ENCODE data around the gene FOXL3. TPM values are rescaled to one million over a fixed set of nuclear protein-coding genes. Genes with fewer than 3 reads are reported as not detected.

The FOXL3 gene
- total RNA-seq, 1 donor from 2014 or later: not detected

DNA sequence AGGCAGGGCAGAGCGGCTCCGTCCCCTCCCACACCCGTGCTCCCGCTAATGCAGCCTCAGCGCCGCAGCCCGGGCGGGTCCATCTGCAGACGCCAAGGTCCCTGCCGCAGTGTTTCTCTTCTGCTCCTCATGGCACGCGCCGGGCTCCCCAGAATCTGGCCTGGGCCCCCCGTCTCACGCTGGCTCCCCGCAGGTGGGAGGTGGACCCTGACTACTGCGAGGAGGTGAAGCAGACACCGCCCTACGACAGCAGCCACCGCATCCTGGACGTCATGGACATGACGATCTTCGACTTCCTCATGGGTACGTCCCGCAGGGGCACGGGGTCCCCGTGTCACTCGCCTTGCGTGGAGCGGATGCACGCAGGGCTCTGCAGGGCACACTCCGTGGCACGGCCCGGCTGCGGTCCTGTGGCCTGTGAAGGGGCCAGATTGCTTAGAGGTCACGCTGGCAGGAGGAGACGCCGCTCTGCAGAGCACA, 33.5 kb upstream of the FOXL3 start:
- Mint-ChIP-seq H3K36me3 (ENCODE audit: low read depth) (peaks cover 19% of the 10 kb centered on the region), H3K4me3 (ENCODE audit: unreplicated experiment) (no peak overlapping the region), H3K4me1 (ENCODE audit: low read depth) (no peaks in the 10 kb centered on the region), H3K27me3 (ENCODE audit: low read depth) (no peaks in the 10 kb centered on the region), H3K27ac (ENCODE audit: unreplicated experiment) (no peak overlapping the region), H3K9me3 (ENCODE audit: low read depth) (no peaks in the 10 kb centered on the region)
- peak; percentile 91 for DNase-seq (ENCODE audit: low spot score)
- TF ChIP-seq, protein P1, sequence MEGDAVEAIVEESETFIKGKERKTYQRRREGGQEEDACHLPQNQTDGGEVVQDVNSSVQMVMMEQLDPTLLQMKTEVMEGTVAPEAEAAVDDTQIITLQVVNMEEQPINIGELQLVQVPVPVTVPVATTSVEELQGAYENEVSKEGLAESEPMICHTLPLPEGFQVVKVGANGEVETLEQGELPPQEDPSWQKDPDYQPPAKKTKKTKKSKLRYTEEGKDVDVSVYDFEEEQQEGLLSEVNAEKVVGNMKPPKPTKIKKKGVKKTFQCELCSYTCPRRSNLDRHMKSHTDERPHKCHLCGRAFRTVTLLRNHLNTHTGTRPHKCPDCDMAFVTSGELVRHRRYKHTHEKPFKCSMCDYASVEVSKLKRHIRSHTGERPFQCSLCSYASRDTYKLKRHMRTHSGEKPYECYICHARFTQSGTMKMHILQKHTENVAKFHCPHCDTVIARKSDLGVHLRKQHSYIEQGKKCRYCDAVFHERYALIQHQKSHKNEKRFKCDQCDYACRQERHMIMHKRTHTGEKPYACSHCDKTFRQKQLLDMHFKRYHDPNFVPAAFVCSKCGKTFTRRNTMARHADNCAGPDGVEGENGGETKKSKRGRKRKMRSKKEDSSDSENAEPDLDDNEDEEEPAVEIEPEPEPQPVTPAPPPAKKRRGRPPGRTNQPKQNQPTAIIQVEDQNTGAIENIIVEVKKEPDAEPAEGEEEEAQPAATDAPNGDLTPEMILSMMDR (IDR thresholded peaks at IDR 0.05): no peak

DNA sequence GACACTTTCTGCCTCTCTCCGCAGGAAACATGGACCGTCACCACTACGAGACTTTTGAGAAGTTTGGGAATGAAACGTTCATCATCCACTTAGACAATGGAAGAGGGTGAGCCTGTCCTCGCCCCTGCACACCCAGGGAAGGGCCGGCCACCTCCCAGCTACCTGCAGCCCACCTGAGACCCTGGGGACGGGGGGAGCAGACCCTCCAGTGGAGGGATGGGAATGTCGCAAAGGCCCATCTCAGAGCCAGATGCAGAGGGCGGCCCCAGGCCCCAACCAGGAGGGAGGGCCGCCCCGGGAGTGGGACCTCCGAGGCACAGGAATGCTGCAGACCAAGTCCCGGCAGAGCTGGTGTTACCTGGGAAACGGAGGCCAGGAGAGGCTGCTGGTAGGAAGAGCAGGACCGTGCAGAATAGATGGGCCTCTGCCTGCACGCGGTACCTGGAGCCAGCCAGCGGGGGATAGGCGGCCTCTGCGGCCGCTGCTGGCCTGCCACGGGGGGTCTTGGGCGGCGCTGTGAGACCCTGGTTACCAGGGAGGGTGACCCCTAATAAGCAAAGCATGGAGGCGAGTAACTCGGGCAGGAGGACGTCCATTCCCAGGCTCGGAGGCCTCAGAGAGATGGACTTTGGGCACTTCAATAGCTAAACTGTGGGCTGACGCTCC, 32.9 kb upstream of the FOXL3 start:
- peaks cover 24% of the 10 kb centered on the region for H3K36me3 Mint-ChIP-seq (ENCODE audit: low read depth)
- no peaks in the 10 kb centered on the region for H3K4me1 Mint-ChIP-seq (ENCODE audit: low read depth)
- TF ChIP-seq, protein P1 (IDR thresholded peaks at IDR 0.05): no peak
- peak; percentile 68 for DNase-seq (ENCODE audit: low spot score)
- H3K27me3 Mint-ChIP-seq (ENCODE audit: low read depth): no peaks in the 10 kb centered on the region
- H3K4me3 Mint-ChIP-seq (ENCODE audit: unreplicated experiment): no peak overlapping the region
- H3K27ac Mint-ChIP-seq (ENCODE audit: unreplicated experiment): no peak overlapping the region
- peaks cover 4% of the 10 kb centered on the region for H3K9me3 Mint-ChIP-seq (ENCODE audit: low read depth)

DNA sequence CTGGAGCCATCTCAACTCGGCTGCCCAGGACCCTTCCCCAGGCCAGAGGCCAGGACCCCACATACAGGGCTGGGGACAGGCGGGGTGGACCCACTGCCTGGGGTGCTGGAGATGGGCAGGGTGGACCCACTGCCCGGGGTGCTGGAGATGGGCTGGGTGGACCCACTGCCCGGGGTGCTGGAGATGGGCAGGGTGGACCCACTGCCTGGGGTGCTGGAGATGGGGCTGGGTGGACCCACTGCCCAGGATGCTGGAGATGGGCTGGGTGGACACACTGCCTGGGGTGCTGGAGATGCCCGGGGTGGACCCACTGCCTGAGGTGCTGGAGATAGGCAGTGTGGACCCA, 32.4 kb upstream of the FOXL3 start:
- Mint-ChIP-seq H3K4me1 (ENCODE audit: low read depth) (no peaks in the 10 kb centered on the region), H3K36me3 (ENCODE audit: low read depth) (peaks cover 29% of the 10 kb centered on the region)
- DNase-seq (ENCODE audit: low spot score): peak; percentile 92

DNA sequence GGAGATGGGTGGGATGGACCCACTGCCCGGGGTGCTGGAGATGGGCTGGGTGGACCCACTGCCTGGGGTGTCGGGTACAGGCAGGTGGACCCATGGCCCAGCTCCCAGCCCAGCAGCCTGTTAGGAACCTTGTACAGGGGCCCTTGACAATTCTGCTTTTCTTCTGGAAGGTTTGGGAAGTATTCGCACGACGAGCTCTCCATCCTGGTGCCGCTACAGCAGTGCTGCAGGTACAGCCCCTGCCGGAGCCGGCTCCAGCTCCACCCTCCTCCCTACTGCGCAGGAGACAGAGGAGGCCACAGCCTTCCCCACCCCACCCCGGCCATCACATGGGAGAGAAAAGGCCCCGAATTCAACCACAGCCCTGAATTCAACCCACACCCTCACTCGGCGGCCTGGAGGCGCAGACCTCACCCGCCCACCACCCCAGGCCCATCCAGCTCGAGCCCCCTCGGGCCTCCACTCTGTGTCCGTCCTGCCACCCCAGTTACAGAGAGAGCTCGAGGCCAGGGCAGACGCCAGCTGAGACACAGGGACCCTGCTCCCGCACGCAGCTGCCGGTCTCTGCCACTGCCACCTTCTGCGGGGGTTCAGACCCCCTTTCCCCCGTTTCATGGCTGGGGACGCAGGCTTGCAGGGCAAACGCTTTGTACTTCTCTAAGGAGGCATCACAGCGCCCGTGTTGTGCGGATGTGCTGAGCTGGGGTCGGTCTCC, 31.3 kb upstream of the FOXL3 start:
- peak; percentile 93 for DNase-seq (ENCODE audit: low spot score)
- H3K27me3 Mint-ChIP-seq (ENCODE audit: low read depth): no peaks in the 10 kb centered on the region
- peaks cover 29% of the 10 kb centered on the region for H3K36me3 Mint-ChIP-seq (ENCODE audit: low read depth)
- TF ChIP-seq, protein P1 (IDR thresholded peaks at IDR 0.05): no peak
- H3K4me3 Mint-ChIP-seq (ENCODE audit: unreplicated experiment): no peak overlapping the region
- H3K9me3 Mint-ChIP-seq (ENCODE audit: low read depth): peaks cover 9% of the 10 kb centered on the region
- H3K27ac Mint-ChIP-seq (ENCODE audit: unreplicated experiment): no peak overlapping the region
- no peaks in the 10 kb centered on the region for H3K4me1 Mint-ChIP-seq (ENCODE audit: low read depth)

More for the DNA sequence above, 32.4 kb upstream of the FOXL3 start:
- Mint-ChIP-seq H3K27ac (ENCODE audit: unreplicated experiment) (no peak overlapping the region), H3K27me3 (ENCODE audit: low read depth) (no peaks in the 10 kb centered on the region), H3K9me3 (ENCODE audit: low read depth) (peaks cover 9% of the 10 kb centered on the region), H3K4me3 (ENCODE audit: unreplicated experiment) (no peak overlapping the region)
- TF ChIP-seq, protein P1 (IDR thresholded peaks at IDR 0.05): no peak

DNA sequence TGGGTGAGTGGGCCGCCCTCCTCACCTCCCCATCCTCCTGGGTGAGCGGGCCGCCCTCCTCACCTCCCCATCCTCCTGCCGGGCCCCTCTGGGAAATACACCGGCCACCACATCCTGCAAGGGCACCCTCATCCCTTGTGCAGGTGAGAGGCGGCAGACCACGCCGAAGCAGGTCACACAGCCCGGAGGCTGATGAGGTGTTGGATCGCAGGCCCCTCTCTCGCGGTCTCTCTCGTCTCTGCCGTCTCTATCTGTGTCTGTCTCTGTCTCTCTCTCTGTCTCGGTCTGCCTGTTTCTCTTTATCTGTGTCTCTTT, 30.8 kb upstream of the FOXL3 start:
- H3K27ac Mint-ChIP-seq (ENCODE audit: unreplicated experiment): no peak overlapping the region
- H3K9me3 Mint-ChIP-seq (ENCODE audit: low read depth): peaks cover 9% of the 10 kb centered on the region
- no peak overlapping the region for H3K4me3 Mint-ChIP-seq (ENCODE audit: unreplicated experiment)
- no peak for DNase-seq (ENCODE audit: low spot score)
- H3K27me3 Mint-ChIP-seq (ENCODE audit: low read depth): no peaks in the 10 kb centered on the region
- no peaks in the 10 kb centered on the region for H3K4me1 Mint-ChIP-seq (ENCODE audit: low read depth)
- peaks cover 29% of the 10 kb centered on the region for H3K36me3 Mint-ChIP-seq (ENCODE audit: low read depth)
- TF ChIP-seq, protein P1 (IDR thresholded peaks at IDR 0.05): no peak

Measured in chondrocyte (in vitro differentiated cells).